Neural progenitor cell (in vitro differentiated cells): ENCODE data around the gene F8. TPM values are rescaled to one million over a fixed set of nuclear protein-coding genes. Genes with fewer than 3 reads are reported as not detected.
A peak's percentile ranks its signal among the peaks of the same experiment; 100 is the strongest.

Source experiments
- DNase-seq: peaks from one replicate; pipeline ENCODE4 v3.0.0-alpha.2; 2016; ENCODE audit warnings: low spot score
- H2AFZ ChIP-seq: fragments of 200-600 bp; sonication (generic); replicated peaks from 2 replicates; pipeline ENCODE4 v1.6.1; 2016; ENCODE audit warnings: antibody characterized with exemption
- H3F3A ChIP-seq: fragments of 200-600 bp; sonication (generic); 2 replicates; pipeline ENCODE4 v1.6.1; 2016; ENCODE audit warnings: antibody characterized with exemption, low read depth
- H3K27ac ChIP-seq: fragments of 200-600 bp; sonication (generic); 2 replicates; pipeline ENCODE4 v1.5.1; 2016; ENCODE audit warnings: mild to moderate bottlenecking
- H3K27me3 ChIP-seq: fragments of 200-600 bp; sonication (generic); 2 replicates; pipeline ENCODE4 v1.6.1; 2016; ENCODE audit warnings: mild to moderate bottlenecking, moderate library complexity
- H3K36me3 ChIP-seq: fragments of 200-600 bp; sonication (generic); 2 replicates; pipeline ENCODE4 v1.5.1; 2016
- H3K4me1 ChIP-seq: fragments of 200-600 bp; sonication (generic); 2 replicates; pipeline ENCODE4 v1.6.1; 2016; ENCODE audit warnings: mixed run types
- H3K4me2 ChIP-seq: fragments of 200-600 bp; sonication (generic); 2 replicates; pipeline ENCODE4 v1.6.1; 2016
- H3K4me3 ChIP-seq: fragments of 200-600 bp; sonication (generic); 2 replicates; pipeline ENCODE4 v1.5.1; 2016
- H3K79me2 ChIP-seq: fragments of 200-600 bp; sonication (generic); 2 replicates; pipeline ENCODE4 v1.6.1; 2016; ENCODE audit warnings: low read depth
- H3K9ac ChIP-seq: fragments of 200-600 bp; sonication (generic); 2 replicates; pipeline ENCODE4 v1.6.1; 2016
- H3K9me3 ChIP-seq: fragments of 200-600 bp; sonication (generic); 2 replicates; pipeline ENCODE4 v1.5.1; 2016; ENCODE audit warnings: low read depth
- H4K20me1 ChIP-seq: fragments of 200-600 bp; sonication (generic); 2 replicates; pipeline ENCODE4 v1.6.1; 2016; ENCODE audit warnings: low read depth
- H3K27ac Mint-ChIP-seq: 3 replicates; pipeline ENCODE4 v1.8.0; 2021; ENCODE audit warnings: mixed read lengths
- H3K27me3 Mint-ChIP-seq: 2 replicates; pipeline ENCODE4 v1.8.0; 2022; ENCODE audit warnings: low read depth, mild to moderate bottlenecking, inconsistent platforms, moderate library complexity, mixed read lengths; ENCODE audit not compliant: insufficient read depth
- H3K36me3 Mint-ChIP-seq: 3 replicates; pipeline ENCODE4 v1.8.0; 2021; ENCODE audit warnings: mixed read lengths
- H3K4me1 Mint-ChIP-seq: 3 replicates; pipeline ENCODE4 v1.8.0; 2021; ENCODE audit warnings: mixed read lengths
- H3K4me3 Mint-ChIP-seq: 3 replicates; pipeline ENCODE4 v1.8.0; 2021; ENCODE audit warnings: mild to moderate bottlenecking, moderate library complexity, mixed read lengths
- H3K9me3 Mint-ChIP-seq: 3 replicates; pipeline ENCODE4 v1.8.0; 2020; ENCODE audit warnings: mixed read lengths
- CTCF ChIP-seq: fragments of 200-600 bp; sonication (generic); IDR thresholded peaks from 2 replicates; pipeline ENCODE4 v1.5.1; 2017; ENCODE audit warnings: antibody characterized with exemption, mild to moderate bottlenecking
- EZH2 ChIP-seq: fragments of 200-600 bp; sonication (generic); IDR thresholded peaks from 2 replicates; pipeline ENCODE4 v1.6.1; 2017; ENCODE audit warnings: antibody characterized with exemption, mild to moderate bottlenecking, moderate library complexity
- EZH2phosphoT487 ChIP-seq: fragments of 200-600 bp; sonication (generic); IDR thresholded peaks from 2 replicates; pipeline ENCODE4 v1.6.1; 2017; ENCODE audit warnings: antibody characterized with exemption
- total RNA-seq: library from RNA; depleted of rRNA; stranded (reverse); fragments of >200 nt; gene quantifications from 2 replicates; pipeline ENCODE4 v1.2.3, GENCODE V29; 2015; ENCODE audit warnings: low replicate concordance

Gene F8
- 4.8 and 9.8 TPM in 2 replicates for total RNA-seq

- no peak within 1 kb of the TSS for H2AFZ ChIP-seq
- H3K36me3 Mint-ChIP-seq: no peaks in the 10 kb centered on the region
These were observed at the start of gene F8 for GRCh38 chrX:155022585-155022984. TSS of gene F8 (minus strand) at chrX:155022723. CDS start at chrX:155022552, 171 bp downstream.

GRCh38 chrX:155071694-155072280, 49.3 kb upstream of the F8 start:
- Mint-ChIP-seq H3K36me3 (no peaks in the 10 kb centered on the region), H3K27me3 (no peaks in the 10 kb centered on the region), H3K4me1 (peaks cover 23% of the 10 kb centered on the region), H3K4me3 (peak overlapping the region; percentile 92), H3K27ac (peak overlapping the region; percentile 32), H3K9me3 (peaks cover 6% of the 10 kb centered on the region)
- TF ChIP-seq CTCF (no peak), EZH2 (no peak), EZH2phosphoT487 (no peak)
- peak overlapping the region; percentile 62 for H3K9ac ChIP-seq
- no peaks in the 10 kb centered on the region for H3K9me3 ChIP-seq
- no peaks in the 10 kb centered on the region for H4K20me1 ChIP-seq
- H3K4me1 ChIP-seq: no peaks in the 10 kb centered on the region
- H3K79me2 ChIP-seq: peaks cover 29% of the 10 kb centered on the region
- peak overlapping the region; percentile 75 for H3K4me2 ChIP-seq
- peak overlapping the region; percentile 53 for H3K4me3 ChIP-seq
- no peaks in the 10 kb centered on the region for H3K27me3 ChIP-seq
- H3F3A ChIP-seq: peaks cover 3% of the 10 kb centered on the region
- peak overlapping the region; percentile 36 for H2AFZ ChIP-seq
- H3K36me3 ChIP-seq: peaks cover under 1% of the 10 kb centered on the region
- no peak overlapping the region for H3K27ac ChIP-seq
- peak; percentile 52 for DNase-seq

More at GRCh38 chrX:155022585-155022984, at the start of gene F8:
- H3K4me1 Mint-ChIP-seq: no peaks in the 10 kb centered on the region
- Histone ChIP-seq H3F3A (peaks cover 12% of the 10 kb centered on the region), H3K9me3 (no peaks in the 10 kb centered on the region), H3K79me2 (peaks cover under 1% of the 10 kb centered on the region), H3K4me1 (no peaks in the 10 kb centered on the region), H4K20me1 (no peaks in the 10 kb centered on the region), H3K36me3 (no peaks in the 10 kb centered on the region), H3K27me3 (no peaks in the 10 kb centered on the region), H3K9ac (no peak within 1 kb of the TSS), H3K4me2 (no peak within 1 kb of the TSS), H3K4me3 (no peak within 1 kb of the TSS), H3K27ac (no peak within 1 kb of the TSS)
- H3K9me3 Mint-ChIP-seq: peaks cover 3% of the 10 kb centered on the region
- no peak within 1 kb of the TSS for H3K27ac Mint-ChIP-seq
- no peak within 1 kb of the TSS for H3K4me3 Mint-ChIP-seq
- no peak for TF ChIP-seq EZH2phosphoT487
- TF ChIP-seq CTCF: no peak
- no peak for TF ChIP-seq EZH2
- peaks cover 8% of the 10 kb centered on the region for H3K27me3 Mint-ChIP-seq
- no peak for DNase-seq

- TF ChIP-seq EZH2phosphoT487 (no peak), CTCF (no peak), EZH2 (no peak)
These were observed 48.6 kb upstream of the F8 start, which contains the start of the genes BRCC3, CMC4 and MTCP1 for GRCh38 chrX:155070975-155071693. TSS of gene BRCC3 (plus strand) at chrX:155071508. CDS start at chrX:155071528, 20 bp downstream. TSS of gene CMC4 (minus strand) at chrX:155071136. CDS start at chrX:155064023, 7,113 bp downstream. TSS of gene MTCP1 (minus strand) at chrX:155071136. CDS start at chrX:155066010, 5,126 bp downstream.

More at GRCh38 chrX:155070975-155071693, 48.6 kb upstream of the F8 start, which contains the start of the genes BRCC3, CMC4 and MTCP1:
- peak within 1 kb of the TSS; percentile 62 for H3K9ac ChIP-seq
- H3K27ac ChIP-seq: peak within 1 kb of the TSS; percentile 8
- H3K4me1 ChIP-seq: no peaks in the 10 kb centered on the region
- Mint-ChIP-seq H3K27ac (peak within 1 kb of the TSS; percentile 32), H3K9me3 (peaks cover 6% of the 10 kb centered on the region), H3K4me1 (peaks cover 23% of the 10 kb centered on the region), H3K4me3 (peak within 1 kb of the TSS; percentile 92), H3K27me3 (no peaks in the 10 kb centered on the region), H3K36me3 (no peaks in the 10 kb centered on the region)
- DNase-seq: peak; percentile 92
- no peaks in the 10 kb centered on the region for H3K36me3 ChIP-seq
- peaks cover 3% of the 10 kb centered on the region for H3F3A ChIP-seq
- H2AFZ ChIP-seq: peak within 1 kb of the TSS; percentile 74
- H4K20me1 ChIP-seq: no peaks in the 10 kb centered on the region
- H3K27me3 ChIP-seq: no peaks in the 10 kb centered on the region
- peaks cover 29% of the 10 kb centered on the region for H3K79me2 ChIP-seq
- peaks cover 4% of the 10 kb centered on the region for H3K9me3 ChIP-seq
- peak within 1 kb of the TSS; percentile 75 for H3K4me2 ChIP-seq
- peak within 1 kb of the TSS; percentile 59 for H3K4me3 ChIP-seq
